ENCODE measurements around the gene STEAP4. TPM values are rescaled to one million over a fixed set of nuclear protein-coding genes. Genes with fewer than 3 reads are reported as not detected.
"Not testable (repeated sequence)": the region's sequence is repeated elsewhere in the genome, so short reads cannot be mapped to it uniquely, and the experiment has no call there.

Gene STEAP4
- total RNA-seq, 2 experiments from 2014 or later = not detected

DNA sequence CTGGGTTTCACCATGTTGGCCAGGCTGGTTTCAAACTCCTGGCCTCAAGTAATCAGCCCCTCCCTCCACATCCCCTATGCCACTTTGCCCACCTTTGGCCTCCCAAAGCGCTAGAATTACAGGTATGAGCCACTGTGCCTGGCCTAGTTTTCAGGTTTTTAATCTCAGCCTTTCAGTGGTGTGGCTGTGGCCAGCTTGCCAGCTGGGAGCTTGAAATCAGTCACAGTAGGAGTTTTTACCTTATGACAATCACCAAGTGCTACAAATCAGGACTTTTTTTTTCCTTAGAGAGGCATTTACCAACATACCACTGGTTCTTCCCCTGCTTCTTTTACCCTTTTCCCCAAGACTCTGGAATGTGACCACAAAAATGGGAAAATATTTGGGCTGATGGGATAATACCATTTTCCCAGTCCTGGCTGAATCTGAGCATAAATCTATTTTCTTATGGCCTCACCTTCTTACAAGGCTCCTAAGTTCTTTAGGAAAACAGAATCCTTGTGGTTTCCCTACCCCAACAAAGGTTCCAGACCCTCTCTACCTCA, 6.2 kb downstream of the STEAP4 start:
- H3K9me3 Mint-ChIP-seq = no peaks in the 10 kb centered on the region
- no peaks in the 10 kb centered on the region for H3K36me3 Mint-ChIP-seq
- H3K4me1 Mint-ChIP-seq = no peaks in the 10 kb centered on the region
- DNase-seq = no peak
- peaks cover 19% of the 10 kb centered on the region for H3K27me3 Mint-ChIP-seq
- H3K4me3 Mint-ChIP-seq = no peak overlapping the region
- H3K27ac Mint-ChIP-seq = no peak overlapping the region

GRCh38 chr7:88299126-88299525, 7.6 kb downstream of the STEAP4 start:
- H3K9me3 Mint-ChIP-seq = no peaks in the 10 kb centered on the region
- no peaks in the 10 kb centered on the region for H3K4me1 Mint-ChIP-seq
- DNase-seq = no peak
- no peak overlapping the region for H3K27ac Mint-ChIP-seq
- H3K27me3 Mint-ChIP-seq = peaks cover 15% of the 10 kb centered on the region
- H3K36me3 Mint-ChIP-seq = no peaks in the 10 kb centered on the region
- H3K4me3 Mint-ChIP-seq = no peak overlapping the region

- Mint-ChIP-seq H3K4me1 (no peaks in the 10 kb centered on the region), H3K27ac (no peak overlapping the region), H3K9me3 (no peaks in the 10 kb centered on the region), H3K36me3 (no peaks in the 10 kb centered on the region), H3K27me3 (no peaks in the 10 kb centered on the region), H3K4me3 (no peak overlapping the region)
- no peak for DNase-seq
These were observed 12.8 kb downstream of the STEAP4 start for GRCh38 chr7:88293866-88294265.

- no peak for DNase-seq
- Mint-ChIP-seq H3K36me3 (no peaks in the 10 kb centered on the region), H3K27me3 (no peaks in the 10 kb centered on the region), H3K4me1 (no peaks in the 10 kb centered on the region), H3K4me3 (no peak overlapping the region), H3K9me3 (no peaks in the 10 kb centered on the region), H3K27ac (no peak overlapping the region)
These were observed 15.1 kb downstream of the STEAP4 start for GRCh38 chr7:88291398-88292173.

GRCh38 chr7:88290491-88290890, 16.2 kb downstream of the STEAP4 start:
- Mint-ChIP-seq H3K9me3 (no peaks in the 10 kb centered on the region), H3K27me3 (no peaks in the 10 kb centered on the region), H3K4me1 (no peaks in the 10 kb centered on the region), H3K4me3 (no peak overlapping the region), H3K36me3 (no peaks in the 10 kb centered on the region), H3K27ac (no peak overlapping the region)
- DNase-seq = no peak

GRCh38 chr7:88289564-88290025, 17.1 kb downstream of the STEAP4 start:
- no peak overlapping the region for H3K27ac Mint-ChIP-seq
- H3K4me1 Mint-ChIP-seq = no peaks in the 10 kb centered on the region
- H3K4me3 Mint-ChIP-seq = no peak overlapping the region
- DNase-seq = no peak
- H3K27me3 Mint-ChIP-seq = peaks cover 4% of the 10 kb centered on the region
- H3K9me3 Mint-ChIP-seq = no peaks in the 10 kb centered on the region
- H3K36me3 Mint-ChIP-seq = no peaks in the 10 kb centered on the region

DNA sequence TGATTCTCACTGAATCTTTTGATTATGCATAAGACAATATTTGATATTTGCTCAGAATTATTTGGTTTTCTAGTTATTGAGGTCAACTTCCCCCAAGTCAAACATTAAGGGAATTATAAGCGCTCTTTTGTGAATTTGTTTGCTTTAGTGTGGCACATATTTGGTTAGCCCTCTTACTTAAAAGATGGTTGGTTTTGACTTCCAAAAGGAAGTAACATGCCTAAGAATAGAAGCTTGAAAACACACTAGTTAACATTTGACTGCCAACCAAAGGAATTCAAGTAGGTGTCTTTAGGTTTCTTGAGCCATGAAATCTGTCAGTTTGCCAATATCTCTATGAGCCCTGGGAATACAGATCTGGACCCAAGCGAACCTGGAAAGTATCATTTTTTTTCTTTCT, 24.9 kb downstream of the STEAP4 start:
- Mint-ChIP-seq H3K4me3 (no peak overlapping the region), H3K27ac (no peak overlapping the region), H3K36me3 (no peaks in the 10 kb centered on the region), H3K9me3 (no peaks in the 10 kb centered on the region), H3K27me3 (peaks cover 23% of the 10 kb centered on the region), H3K4me1 (no peaks in the 10 kb centered on the region)
- DNase-seq = no peak

- H3K27ac Mint-ChIP-seq = no peak overlapping the region
- H3K4me3 Mint-ChIP-seq = no peak overlapping the region
- H3K27me3 Mint-ChIP-seq = peaks cover 26% of the 10 kb centered on the region
- no peak for DNase-seq
- no peaks in the 10 kb centered on the region for H3K9me3 Mint-ChIP-seq
- no peaks in the 10 kb centered on the region for H3K4me1 Mint-ChIP-seq
- no peaks in the 10 kb centered on the region for H3K36me3 Mint-ChIP-seq
These were observed 25.9 kb downstream of the STEAP4 start for GRCh38 chr7:88280801-88281200.

- DNase-seq = no peak
- Mint-ChIP-seq H3K4me3 (no peak overlapping the region), H3K27me3 (peaks cover 22% of the 10 kb centered on the region), H3K36me3 (no peaks in the 10 kb centered on the region), H3K27ac (no peak overlapping the region), H3K9me3 (no peaks in the 10 kb centered on the region), H3K4me1 (no peaks in the 10 kb centered on the region)
These were observed 27.4 kb downstream of the STEAP4 start for GRCh38 chr7:88279323-88279722.

- no peaks in the 10 kb centered on the region for H3K36me3 Mint-ChIP-seq
- no peak overlapping the region for H3K4me3 Mint-ChIP-seq
- peaks cover 17% of the 10 kb centered on the region for H3K27me3 Mint-ChIP-seq
- no peak for DNase-seq
- no peaks in the 10 kb centered on the region for H3K4me1 Mint-ChIP-seq
- no peak overlapping the region for H3K27ac Mint-ChIP-seq
- no peaks in the 10 kb centered on the region for H3K9me3 Mint-ChIP-seq
These were observed 27.8 kb downstream of the STEAP4 start for GRCh38 chr7:88278881-88279280.

DNA sequence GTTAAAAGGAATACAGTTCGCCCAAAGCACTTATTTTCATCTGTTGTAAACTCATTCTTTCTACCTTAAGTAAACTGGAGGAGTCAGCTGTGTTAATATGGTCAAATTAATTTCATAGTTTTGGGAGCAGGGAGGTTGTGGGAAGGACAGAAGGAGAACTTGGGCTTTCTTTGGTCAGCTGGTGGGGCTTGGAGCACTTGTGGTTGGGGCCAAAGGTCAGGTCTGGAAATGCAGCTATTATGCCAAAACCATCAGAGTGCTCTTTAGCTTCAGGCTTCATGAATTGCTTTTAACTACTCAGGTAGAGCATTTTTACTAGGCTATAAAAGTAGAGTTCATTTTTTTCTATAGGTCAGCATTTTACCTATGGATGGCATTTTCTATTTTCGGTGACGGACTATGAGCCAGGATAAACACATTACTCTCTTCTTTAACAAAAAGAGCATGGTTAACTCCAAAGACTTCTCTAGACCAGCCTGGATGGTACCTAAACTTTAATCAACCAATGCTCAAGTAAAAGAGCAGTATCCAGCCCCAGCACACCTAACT, 30.0 kb downstream of the STEAP4 start:
- H3K36me3 Mint-ChIP-seq = no peaks in the 10 kb centered on the region
- no peaks in the 10 kb centered on the region for H3K4me1 Mint-ChIP-seq
- peaks cover 6% of the 10 kb centered on the region for H3K27me3 Mint-ChIP-seq
- H3K9me3 Mint-ChIP-seq = no peaks in the 10 kb centered on the region
- no peak overlapping the region for H3K27ac Mint-ChIP-seq
- H3K4me3 Mint-ChIP-seq = no peak overlapping the region
- no peak for DNase-seq

DNA sequence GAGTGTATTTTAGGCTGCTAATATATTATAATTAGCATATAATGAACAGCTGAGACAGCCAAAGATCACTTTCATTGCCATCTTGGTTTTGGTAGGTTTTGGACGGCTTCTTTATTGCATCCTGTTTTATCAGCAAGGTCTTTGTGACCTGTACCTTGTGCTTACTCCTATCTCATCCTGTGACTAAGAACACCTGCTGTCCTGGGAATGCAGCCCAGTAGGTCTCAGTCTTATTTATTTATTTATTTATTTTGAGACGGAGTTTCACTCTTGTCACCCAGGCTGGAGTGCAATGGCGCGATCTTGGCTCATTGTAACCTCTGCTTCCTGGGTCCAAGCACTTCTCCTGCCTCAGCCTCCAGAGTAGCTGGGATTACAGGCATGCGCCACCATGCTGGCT, 31.8 kb downstream of the STEAP4 start:
- not testable (repeated sequence) for H3K4me1 Mint-ChIP-seq, H3K27ac Mint-ChIP-seq, H3K27me3 Mint-ChIP-seq, H3K36me3 Mint-ChIP-seq, DNase-seq, H3K4me3 Mint-ChIP-seq, H3K9me3 Mint-ChIP-seq

DNA sequence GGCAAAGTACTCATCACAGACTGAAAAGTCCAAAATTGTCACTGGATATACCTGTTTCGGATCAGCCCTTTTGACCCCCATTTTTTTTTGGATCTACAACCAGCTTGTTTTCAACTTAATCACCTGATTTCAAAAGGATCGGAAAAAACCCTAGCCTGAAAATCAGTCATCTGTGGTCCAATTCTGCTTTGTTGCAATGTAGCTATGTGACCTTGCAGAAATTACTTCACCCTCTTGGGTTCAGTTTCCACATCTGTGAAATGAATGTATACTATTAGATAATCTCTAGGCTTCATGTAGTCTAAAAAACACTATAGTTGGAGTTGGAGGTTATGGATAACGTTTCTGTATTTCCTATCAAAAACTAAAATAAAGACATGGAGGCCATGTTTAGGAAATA, 37.1 kb downstream of the STEAP4 start:
- H3K27ac Mint-ChIP-seq = no peak overlapping the region
- no peaks in the 10 kb centered on the region for H3K36me3 Mint-ChIP-seq
- no peak for DNase-seq
- no peaks in the 10 kb centered on the region for H3K4me1 Mint-ChIP-seq
- H3K4me3 Mint-ChIP-seq = no peak overlapping the region
- peaks cover 10% of the 10 kb centered on the region for H3K27me3 Mint-ChIP-seq
- no peaks in the 10 kb centered on the region for H3K9me3 Mint-ChIP-seq

DNA sequence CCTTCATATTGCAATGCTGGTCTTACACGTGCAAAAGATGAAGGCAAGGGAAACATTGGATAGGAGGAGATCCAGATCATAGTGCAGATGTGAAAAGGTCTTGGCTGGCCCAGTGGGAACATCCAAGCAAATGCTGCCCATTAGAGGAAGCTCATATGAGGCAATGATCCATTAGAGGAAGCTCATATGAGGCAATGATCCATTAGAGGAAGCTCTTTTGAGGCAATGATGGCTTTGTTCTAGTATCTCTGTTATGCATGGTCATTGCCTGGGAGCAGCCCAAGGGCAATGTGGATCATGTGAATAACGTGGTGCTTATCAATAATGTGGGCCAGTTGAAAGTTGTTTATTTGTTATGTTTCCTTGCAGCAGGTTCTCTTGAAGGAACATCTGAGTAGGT, 37.8 kb downstream of the STEAP4 start:
- peaks cover 12% of the 10 kb centered on the region for H3K27me3 Mint-ChIP-seq
- DNase-seq = no peak
- no peaks in the 10 kb centered on the region for H3K4me1 Mint-ChIP-seq
- no peaks in the 10 kb centered on the region for H3K36me3 Mint-ChIP-seq
- H3K27ac Mint-ChIP-seq = no peak overlapping the region
- H3K9me3 Mint-ChIP-seq = no peaks in the 10 kb centered on the region
- no peak overlapping the region for H3K4me3 Mint-ChIP-seq

DNA sequence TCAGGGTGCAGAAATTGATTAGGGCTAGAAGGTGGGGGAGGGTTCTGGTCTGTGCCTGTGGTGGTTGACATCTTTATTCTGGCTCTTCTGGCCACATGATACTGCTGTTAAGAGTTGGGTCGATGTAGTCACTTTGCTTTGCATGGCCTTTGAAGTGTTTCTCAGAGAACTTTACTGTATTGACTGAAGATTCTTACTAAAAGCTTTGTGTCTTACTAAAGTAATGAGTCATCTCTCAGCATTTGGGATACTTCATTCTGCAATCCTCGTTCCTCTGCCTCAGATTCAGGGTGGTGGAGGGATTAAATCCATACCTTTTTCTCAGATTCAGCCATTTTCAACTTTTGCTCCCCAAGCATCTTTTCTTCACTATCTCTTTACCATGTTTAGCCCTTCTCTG, 38.6 kb downstream of the STEAP4 start:
- H3K4me1 Mint-ChIP-seq = no peaks in the 10 kb centered on the region
- H3K4me3 Mint-ChIP-seq = no peak overlapping the region
- no peak overlapping the region for H3K27ac Mint-ChIP-seq
- H3K9me3 Mint-ChIP-seq = no peaks in the 10 kb centered on the region
- no peak for DNase-seq
- H3K36me3 Mint-ChIP-seq = no peaks in the 10 kb centered on the region
- peaks cover 14% of the 10 kb centered on the region for H3K27me3 Mint-ChIP-seq

GRCh38 chr7:88267421-88267820, 39.3 kb downstream of the STEAP4 start:
- H3K4me1 Mint-ChIP-seq = no peaks in the 10 kb centered on the region
- H3K4me3 Mint-ChIP-seq = no peak overlapping the region
- no peak for DNase-seq
- no peaks in the 10 kb centered on the region for H3K36me3 Mint-ChIP-seq
- H3K27me3 Mint-ChIP-seq = peaks cover 14% of the 10 kb centered on the region
- no peak overlapping the region for H3K27ac Mint-ChIP-seq
- no peaks in the 10 kb centered on the region for H3K9me3 Mint-ChIP-seq
